ENCODE measurements around the gene C11orf42. TPM values are rescaled to one million over a fixed set of nuclear protein-coding genes. Genes with fewer than 3 reads are reported as not detected.
A peak's percentile ranks its signal among the peaks of the same experiment; 100 is the strongest.

Gene C11orf42
- total RNA-seq, result not detected
- long read RNA-seq, partial matches to known transcripts, result 0 of 5 reads
- long read RNA-seq, other reads (novel, unspliced or antisense), result 5 of 5 reads

- DNase-seq (ENCODE audit: low spot score), result no peak
- intact Hi-C loops (cut with DNase I), result no loop called here
Measured at GRCh38 chr11:6205366-6205765, at the start of gene C11orf42. C11orf42 (plus strand) TSS chr11:6205557; CDS start chr11:6205616, 59 bp downstream.

- no peak for DNase-seq (ENCODE audit: low spot score)
Measured at GRCh38 chr11:6156628-6157359, 48.6 kb upstream of the C11orf42 start.

GRCh38 chr11:6170226-6170625 lies 35.1 kb upstream of the C11orf42 start, which contains the start of gene OR52B2:
OR52B2 (minus strand) TSS chr11:6170326; CDS start chr11:6170326, 0 bp downstream.
- intact Hi-C loops (cut with DNase I), result no loop called here
- no peak for DNase-seq (ENCODE audit: low spot score)

More at GRCh38 chr11:6156628-6157359, 48.6 kb upstream of the C11orf42 start:
- intact Hi-C loops (cut with DNase I), result no loop called here

DNA sequence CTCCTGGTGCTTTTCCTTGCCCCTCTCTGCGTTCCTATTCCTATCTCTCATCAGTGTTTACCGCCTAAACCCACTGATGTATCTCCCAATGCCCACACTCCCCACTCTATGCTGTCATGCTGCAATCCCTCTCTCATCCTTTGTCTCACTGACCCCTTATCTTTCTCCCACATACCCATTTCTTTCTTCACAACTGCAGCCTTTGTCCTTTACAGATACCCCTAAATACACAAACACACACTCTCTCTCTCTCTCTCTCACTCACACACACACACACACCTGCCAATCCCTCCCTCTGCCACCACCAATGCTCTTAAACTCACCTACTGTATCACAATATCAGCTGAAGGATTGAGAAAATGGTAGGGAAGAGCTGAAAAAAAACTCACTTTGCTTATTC lies 29.9 kb upstream of the C11orf42 start:
- intact Hi-C loops (cut with DNase I), result no loop called here

GRCh38 chr11:6191742-6192141 lies 13.6 kb upstream of the C11orf42 start:
- DNase-seq (ENCODE audit: low spot score), result no peak
- intact Hi-C loops (cut with DNase I), result no loop called here

More for the DNA sequence above, 29.9 kb upstream of the C11orf42 start:
- no peak for DNase-seq (ENCODE audit: low spot score)

DNA sequence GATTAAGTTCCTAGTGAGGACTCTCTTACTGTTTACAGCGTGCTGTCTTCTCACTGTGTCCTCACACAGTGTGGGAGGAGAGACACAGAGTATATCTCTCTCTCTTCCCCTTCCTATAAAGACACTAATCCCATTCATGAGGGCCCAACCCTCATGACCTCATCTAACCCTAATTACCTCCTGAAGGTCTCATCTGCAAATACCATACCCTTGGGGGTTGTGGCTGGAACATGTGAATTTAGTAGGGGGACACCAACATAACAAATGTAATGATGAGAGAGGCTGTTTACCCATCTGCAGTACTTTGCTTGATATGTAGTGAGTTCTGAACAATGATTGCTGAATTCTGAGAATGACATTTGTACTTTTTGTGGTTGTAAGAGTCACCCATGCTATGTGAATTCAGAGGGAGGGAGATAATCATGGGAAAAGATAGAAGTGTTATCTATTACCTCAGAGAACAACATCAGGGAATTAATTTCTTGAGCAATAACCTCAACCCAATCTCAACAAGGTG lies 11.2 kb upstream of the C11orf42 start:
- intact Hi-C loops (cut with DNase I), result no loop called here

GRCh38 chr11:6196396-6196795 lies 9.0 kb upstream of the C11orf42 start:
- intact Hi-C loops (cut with DNase I), result no loop called here
- DNase-seq (ENCODE audit: low spot score), result no peak

More for the DNA sequence above, 11.2 kb upstream of the C11orf42 start:
- DNase-seq (ENCODE audit: low spot score), result no peak

GRCh38 chr11:6197466-6198200 lies 7.7 kb upstream of the C11orf42 start:
- DNase-seq (ENCODE audit: low spot score), result no peak
- intact Hi-C loops (cut with DNase I), result no loop called here

- no peak for DNase-seq (ENCODE audit: low spot score)
- intact Hi-C loops (cut with DNase I), result no loop called here
Measured at GRCh38 chr11:6199174-6199810, 6.1 kb upstream of the C11orf42 start, which contains the start of gene OR52W1. OR52W1 (plus strand) TSS chr11:6199224; CDS start chr11:6199224, 0 bp downstream.

- peak; percentile 90 for DNase-seq (ENCODE audit: low spot score)
- intact Hi-C loops (cut with DNase I), result no loop called here
Measured at GRCh38 chr11:6200975-6201374, 4.4 kb upstream of the C11orf42 start.

DNA sequence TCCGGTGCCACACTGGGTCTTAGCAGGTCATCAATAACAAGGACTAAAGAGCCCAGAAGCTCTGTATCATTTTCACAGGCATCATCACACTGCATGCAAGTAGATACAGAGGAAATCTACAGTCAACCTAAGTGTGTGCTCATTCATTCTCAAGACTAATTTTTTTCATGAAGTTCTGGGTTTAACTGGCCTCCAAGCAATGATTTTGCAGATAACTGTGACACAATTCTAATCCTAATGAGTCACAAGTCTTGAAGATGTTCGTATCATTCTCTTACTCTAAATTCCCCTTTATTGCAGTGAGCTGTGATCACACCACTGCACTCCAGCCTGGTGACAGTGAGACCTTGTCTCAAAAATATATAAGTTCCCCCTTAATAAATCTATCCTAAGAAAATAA lies 3.9 kb upstream of the C11orf42 start:
- DNase-seq (ENCODE audit: low spot score), result no peak
- intact Hi-C loops (cut with DNase I), result no loop called here

DNA sequence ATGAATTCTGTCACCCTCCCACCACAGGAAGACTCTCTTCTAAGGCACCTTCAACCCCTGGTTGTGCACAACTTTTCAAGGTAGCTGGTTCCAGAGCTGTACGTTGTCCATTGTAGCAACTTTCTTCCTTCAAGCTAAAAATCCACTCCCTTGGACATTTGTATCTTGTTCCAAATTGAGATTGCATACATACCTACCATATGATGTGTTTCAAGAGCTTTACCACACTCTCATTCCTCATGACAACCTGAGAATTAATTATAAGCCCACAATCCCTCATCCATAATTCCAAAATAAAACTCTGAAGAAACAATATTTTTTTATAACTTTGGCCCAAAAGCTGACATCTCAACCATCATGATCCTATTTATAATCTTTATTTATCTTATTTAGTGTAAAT lies 3.3 kb upstream of the C11orf42 start:
- intact Hi-C loops (cut with DNase I), result no loop called here
- DNase-seq (ENCODE audit: low spot score), result no peak

DNA sequence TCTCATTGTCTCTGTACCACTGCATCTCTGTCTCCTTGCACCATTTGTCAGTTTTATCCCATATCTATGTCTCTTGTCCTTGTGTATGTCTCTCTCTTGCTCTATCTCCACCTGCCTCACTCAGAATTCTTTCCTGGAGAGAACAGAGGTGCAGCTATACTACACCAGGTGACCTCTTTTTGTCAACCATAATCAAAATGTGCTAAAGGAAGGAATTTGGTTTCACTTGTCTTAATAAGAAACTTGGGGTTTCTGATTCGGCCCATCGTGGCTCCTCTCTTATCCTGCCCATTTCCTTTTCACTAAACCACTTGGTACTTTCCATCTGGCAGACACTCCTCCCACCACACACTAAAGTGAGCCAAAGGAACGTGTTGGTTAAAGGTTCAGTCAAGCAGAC lies 2.0 kb upstream of the C11orf42 start:
- intact Hi-C loops (cut with DNase I), result no loop called here
- no peak for DNase-seq (ENCODE audit: low spot score)

DNA sequence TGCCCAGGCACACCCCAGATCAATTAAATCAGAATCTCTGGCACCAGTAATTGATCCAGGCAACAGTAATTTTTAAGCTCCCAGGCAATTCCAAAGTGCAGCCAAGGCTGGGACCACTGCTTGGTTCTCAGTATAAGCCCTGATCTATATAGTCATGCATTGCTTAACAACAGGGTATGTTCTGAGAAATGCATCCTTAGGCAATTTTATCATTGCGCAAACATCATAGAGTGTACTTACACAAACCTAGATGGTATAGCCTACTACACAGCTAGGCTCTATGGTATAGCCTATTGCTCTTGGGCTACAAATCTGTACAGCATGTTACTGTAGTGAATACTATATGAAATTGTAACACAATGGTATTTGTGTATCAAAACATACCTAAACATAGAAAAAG lies 651 bp upstream of the C11orf42 start:
- DNase-seq (ENCODE audit: low spot score), result no peak
- intact Hi-C loops (cut with DNase I), result no loop called here

DNA sequence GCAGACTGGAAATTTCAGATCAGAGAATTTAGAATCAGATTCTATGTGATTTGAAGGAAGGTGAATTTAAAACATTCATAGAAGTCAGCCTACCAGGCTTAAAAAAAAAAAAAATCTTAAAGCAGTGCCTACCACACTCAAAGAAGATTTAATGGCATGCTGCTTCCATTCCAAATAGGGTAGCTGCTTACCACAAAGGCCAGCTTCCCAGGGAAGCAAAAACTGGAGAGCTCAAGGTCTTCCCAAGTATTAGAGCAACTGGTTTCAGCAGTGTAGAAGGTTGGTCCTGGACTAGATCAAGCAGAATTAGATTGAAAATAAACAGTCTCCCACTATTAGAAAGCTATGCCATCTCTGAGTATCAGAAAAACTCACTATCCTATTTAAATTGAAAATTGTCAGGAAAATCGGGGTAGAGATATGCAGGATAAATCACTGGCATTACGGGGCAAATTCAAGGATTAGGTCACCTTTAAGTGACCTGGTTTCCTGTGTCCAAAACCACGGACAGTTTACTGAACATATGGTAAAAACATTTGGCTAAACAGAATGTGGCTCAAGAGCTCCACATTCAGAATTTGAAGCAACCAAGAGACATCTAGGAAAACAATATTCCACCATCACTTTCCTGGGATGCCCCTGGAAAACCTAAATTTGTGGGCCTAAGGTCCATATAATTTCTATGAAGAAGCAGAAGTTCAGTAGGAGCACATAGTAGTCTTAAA lies 1.3 kb downstream of the C11orf42 start:
- DNase-seq (ENCODE audit: low spot score), result no peak
- intact Hi-C loops (cut with DNase I), result no loop called here

GRCh38 chr11:6209801-6210200 lies 4.4 kb downstream of the C11orf42 start:
- intact Hi-C loops (cut with DNase I), result no loop called here

DNA sequence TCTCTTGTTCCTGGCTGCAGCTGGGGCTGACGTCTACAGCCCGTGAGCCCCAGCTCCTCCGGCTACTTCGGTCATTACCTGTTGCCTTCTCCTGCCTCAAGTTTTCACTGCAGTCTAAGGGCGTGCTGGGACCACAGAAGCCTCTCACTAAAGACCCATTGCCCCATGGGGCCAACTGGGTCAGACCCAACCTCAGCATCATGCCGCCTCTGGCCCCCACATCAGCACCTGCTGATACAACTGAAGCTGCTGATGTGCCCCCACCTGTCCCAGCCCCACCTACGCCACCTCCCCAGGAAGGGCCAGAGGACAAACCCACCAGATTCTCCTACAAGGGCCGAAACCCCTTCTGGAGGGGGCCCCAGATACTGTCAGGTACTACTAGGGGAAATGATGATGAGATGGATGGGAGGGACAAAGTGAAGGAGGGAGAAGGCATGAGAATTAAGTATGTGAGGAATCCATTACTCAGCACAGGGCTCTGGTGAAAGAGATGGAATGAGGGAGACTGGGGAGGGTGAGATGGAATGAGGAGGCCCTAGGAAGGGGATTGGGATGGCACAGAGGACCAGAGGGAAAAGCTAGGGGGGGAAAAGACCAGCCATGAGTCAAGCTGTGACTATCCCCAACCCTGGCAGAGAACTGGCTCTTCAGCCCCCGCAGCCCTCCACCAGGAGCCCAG lies 5.1 kb downstream of the C11orf42 start:
- intact Hi-C loops (cut with DNase I), result no loop called here
- no peak for DNase-seq (ENCODE audit: low spot score)

More at GRCh38 chr11:6209801-6210200, 4.4 kb downstream of the C11orf42 start:
- no peak for DNase-seq (ENCODE audit: low spot score)

DNA sequence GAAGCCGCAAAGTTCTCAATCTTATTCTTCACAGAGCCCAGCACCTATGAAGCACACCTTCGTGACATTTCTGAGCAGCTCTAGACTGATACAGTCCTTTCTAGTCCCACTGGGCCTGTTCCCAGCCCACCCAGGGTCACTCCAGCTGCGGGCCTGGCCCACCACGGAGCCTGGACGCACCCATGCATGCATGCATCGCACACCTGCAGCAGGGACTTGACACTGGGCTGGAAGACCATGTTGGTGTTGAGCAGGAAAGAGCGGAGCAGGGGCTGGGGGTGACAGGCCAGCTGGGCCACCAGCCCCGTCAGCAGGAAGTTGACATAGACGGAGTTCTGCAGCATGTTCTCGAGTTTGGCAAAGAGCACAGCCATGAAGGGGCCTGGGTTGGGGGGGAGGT lies 9.2 kb downstream of the C11orf42 start:
- no peak for DNase-seq (ENCODE audit: low spot score)
- intact Hi-C loops (cut with DNase I), result no loop called here

- intact Hi-C loops (cut with DNase I), result no loop called here
Measured at GRCh38 chr11:6216501-6216900, 11.1 kb downstream of the C11orf42 start.

More at GRCh38 chr11:6216501-6216900, 11.1 kb downstream of the C11orf42 start:
- DNase-seq (ENCODE audit: low spot score), result no peak
